Trophoblast cell (in vitro differentiated cells and primary cell): Measurements from ENCODE around the gene MBNL3.

Experiments used
- DNase-seq, 2 donors: peaks; one replicate each; pipeline ENCODE4 v3.0.0-alpha.2; 2016
- H2AFZ ChIP-seq: 2 replicates; pipeline ENCODE4 v1.6.1; 2013; ENCODE audit warnings: low read length, moderate library complexity, mild to moderate bottlenecking; ENCODE audit not compliant: insufficient read depth, poor library complexity
- H2AK5ac ChIP-seq: 2 replicates; pipeline ENCODE4 v1.6.1; 2013; ENCODE audit warnings: mild to moderate bottlenecking, low read length
- H2BK120ac ChIP-seq: 2 replicates; pipeline ENCODE4 v1.6.1; 2013; ENCODE audit warnings: low read length, mild to moderate bottlenecking, moderate library complexity; ENCODE audit not compliant: insufficient read depth, poor library complexity
- H2BK12ac ChIP-seq: 2 replicates; pipeline ENCODE4 v1.6.1; 2013; ENCODE audit warnings: mild to moderate bottlenecking, low read length, moderate library complexity
- H2BK5ac ChIP-seq: 2 replicates; pipeline ENCODE4 v1.6.1; 2013; ENCODE audit warnings: low read length, low read depth, moderate library complexity, mild to moderate bottlenecking; ENCODE audit not compliant: poor library complexity
- H3K14ac ChIP-seq: 2 replicates; pipeline ENCODE4 v1.6.1; 2013; ENCODE audit warnings: mild to moderate bottlenecking, low read length
- H3K18ac ChIP-seq: 2 replicates; pipeline ENCODE4 v1.6.1; 2013; ENCODE audit warnings: mild to moderate bottlenecking, low read length
- H3K23ac ChIP-seq: 2 replicates; pipeline ENCODE4 v1.6.1; 2013; ENCODE audit warnings: low read length
- H3K27ac ChIP-seq: 2 replicates; pipeline ENCODE4 v1.5.1; 2013; ENCODE audit warnings: low read depth, mild to moderate bottlenecking, inconsistent platforms, low read length, moderate library complexity
- H3K27me3 ChIP-seq: 2 replicates; pipeline ENCODE4 v1.6.1; 2013; ENCODE audit warnings: inconsistent platforms, mild to moderate bottlenecking, low read length, moderate library complexity; ENCODE audit not compliant: insufficient read depth
- H3K36me3 ChIP-seq, 2 experiments: 1 replicate in 1 of 2; 2 replicates in 1 of 2; pipeline ENCODE4 v1.6.1; 2013; ENCODE audit warnings: low read length in 2 of 2, mild to moderate bottlenecking in 2 of 2, moderate library complexity in 1 of 2; ENCODE audit not compliant: insufficient read depth in 2 of 2, control insufficient read depth in 1 of 2
- H3K4ac ChIP-seq: 2 replicates; pipeline ENCODE4 v1.6.1; 2013; ENCODE audit warnings: low read depth, mild to moderate bottlenecking, low read length, moderate library complexity
- H3K4me1 ChIP-seq, 2 experiments: 1 replicate in 1 of 2; 2 replicates in 1 of 2; pipeline ENCODE4 v1.6.1; 2013; ENCODE audit warnings: low read length in 2 of 2, mild to moderate bottlenecking in 2 of 2, moderate library complexity in 1 of 2; ENCODE audit not compliant: insufficient read depth in 2 of 2, control insufficient read depth in 1 of 2
- H3K4me2 ChIP-seq: 2 replicates; pipeline ENCODE4 v1.6.1; 2013; ENCODE audit warnings: inconsistent platforms, mild to moderate bottlenecking, low read length, moderate library complexity
- H3K4me3 ChIP-seq: 2 replicates; pipeline ENCODE4 v1.5.1; 2013; ENCODE audit warnings: mild to moderate bottlenecking, low read depth, low read length, inconsistent platforms
- H3K79me1 ChIP-seq: one replicate; pipeline ENCODE4 v1.6.1; 2013; ENCODE audit warnings: low read length
- H3K79me2 ChIP-seq: 2 replicates; pipeline ENCODE4 v1.6.1; 2013; ENCODE audit warnings: low read length, mild to moderate bottlenecking; ENCODE audit not compliant: control insufficient read depth, insufficient read depth, poor library complexity
- H3K9ac ChIP-seq: 2 replicates; pipeline ENCODE4 v1.6.1; 2013; ENCODE audit warnings: mild to moderate bottlenecking, low read length
- H3K9me3 ChIP-seq: 2 replicates; pipeline ENCODE4 v1.6.1; 2013; ENCODE audit warnings: low read depth, mild to moderate bottlenecking, control low read depth, inconsistent platforms, low read length; ENCODE audit not compliant: insufficient read depth
- H4K12ac ChIP-seq: 2 replicates; pipeline ENCODE4 v1.6.1; 2013; ENCODE audit warnings: low read depth, mild to moderate bottlenecking, low read length, moderate library complexity
- H4K8ac ChIP-seq: 2 replicates; pipeline ENCODE4 v1.6.1; 2013; ENCODE audit warnings: low read depth, mild to moderate bottlenecking, low read length, moderate library complexity
- H4K91ac ChIP-seq: one replicate; pipeline ENCODE4 v1.6.1; 2013; ENCODE audit warnings: low read depth, mild to moderate bottlenecking, low read length, moderate library complexity
- WGBS: extraction: QIAGEN DNeasy Blood & Tissue Kit; methylation state at CpG from one replicate; pipeline ENCODE4 v1.1.7; 2013; ENCODE audit warnings: missing lambda C conversion rate; ENCODE audit not compliant: insufficient read length, insufficient coverage; ENCODE audit errors: extremely low coverage; 5-methylcytosine and 5-hydroxymethylcytosine counted together

The MBNL3 gene

GRCh38 chrX:132389480-132389879, 99.4 kb downstream of the MBNL3 start:
- no CpG with 5 or more reads among the region's 2 CpGs for WGBS
- H2AK5ac ChIP-seq, result no peak overlapping the region
- no peak overlapping the region for H3K9ac ChIP-seq
- DNase-seq, result no peak
- H3K79me1 ChIP-seq, result no peaks in the 10 kb centered on the region
- no peak overlapping the region for H3K4me3 ChIP-seq
- H2BK120ac ChIP-seq, result no peak overlapping the region
- H3K36me3 ChIP-seq, result peaks cover 0 to 4% of the 10 kb centered on the region in 2 experiments
- H4K12ac ChIP-seq, result no peak overlapping the region
- no peak overlapping the region for H3K4ac ChIP-seq
- no peaks in the 10 kb centered on the region for H3K9me3 ChIP-seq
- H4K91ac ChIP-seq, result no peak overlapping the region
- H3K4me2 ChIP-seq, result no peak overlapping the region
- H3K14ac ChIP-seq, result no peak overlapping the region
- H3K4me1 ChIP-seq, result no peaks in the 10 kb centered on the region
- no peaks in the 10 kb centered on the region for H3K79me2 ChIP-seq
- no peak overlapping the region for H4K8ac ChIP-seq
- H2BK5ac ChIP-seq, result no peak overlapping the region
- no peak overlapping the region for H2AFZ ChIP-seq
- no peak overlapping the region for H3K27ac ChIP-seq
- H3K27me3 ChIP-seq, result no peaks in the 10 kb centered on the region
- no peak overlapping the region for H3K23ac ChIP-seq
- H2BK12ac ChIP-seq, result no peak overlapping the region
- H3K18ac ChIP-seq, result no peak overlapping the region

- WGBS, result no CpG with 5 or more reads among the region's 3 CpGs
- no peak for DNase-seq
- Histone ChIP-seq H3K79me1 (no peaks in the 10 kb centered on the region), H3K79me2 (no peaks in the 10 kb centered on the region), H3K4me1 (no peaks in the 10 kb centered on the region), H3K9ac (no peak overlapping the region), H4K12ac (no peak overlapping the region), H3K36me3 (peaks cover 2 to 4% of the 10 kb centered on the region in 2 experiments), H2BK120ac (no peak overlapping the region), H2AFZ (no peak overlapping the region), H4K8ac (no peak overlapping the region), H3K4me2 (no peak overlapping the region), H2BK5ac (no peak overlapping the region), H3K4ac (no peak overlapping the region), H3K4me3 (no peak overlapping the region), H3K23ac (no peak overlapping the region), H3K27me3 (no peaks in the 10 kb centered on the region), H4K91ac (no peak overlapping the region), H3K14ac (no peak overlapping the region), H3K9me3 (no peaks in the 10 kb centered on the region), H2BK12ac (no peak overlapping the region), H3K18ac (no peak overlapping the region), H2AK5ac (no peak overlapping the region), H3K27ac (no peak overlapping the region)
These were observed 100.5 kb downstream of the MBNL3 start for GRCh38 chrX:132388371-132388770.

- Histone ChIP-seq H3K18ac (no peak overlapping the region), H3K4ac (no peak overlapping the region), H2BK12ac (no peak overlapping the region), H3K9me3 (no peaks in the 10 kb centered on the region), H3K27me3 (no peaks in the 10 kb centered on the region), H3K4me2 (no peak overlapping the region), H3K9ac (no peak overlapping the region), H3K4me1 (peaks cover 0 to 1% of the 10 kb centered on the region in 2 experiments), H4K91ac (no peak overlapping the region), H3K27ac (no peak overlapping the region), H2AFZ (no peak overlapping the region), H3K14ac (no peak overlapping the region), H3K79me2 (no peaks in the 10 kb centered on the region), H3K79me1 (no peaks in the 10 kb centered on the region), H3K36me3 (peaks cover 2 to 4% of the 10 kb centered on the region in 2 experiments), H3K4me3 (no peak overlapping the region), H2BK120ac (no peak overlapping the region), H4K12ac (no peak overlapping the region), H2BK5ac (no peak overlapping the region), H2AK5ac (no peak overlapping the region), H4K8ac (no peak overlapping the region), H3K23ac (no peak overlapping the region)
- no peak for DNase-seq
- WGBS, result no CpG with 5 or more reads among the region's 2 CpGs
These were observed 104.5 kb downstream of the MBNL3 start for GRCh38 chrX:132384301-132384700.

- DNase-seq, result peak; percentile 15 to 56
- peaks cover 2 to 4% of the 10 kb centered on the region in 2 experiments for H3K36me3 ChIP-seq
- H3K27ac ChIP-seq, result no peak overlapping the region
- no peak overlapping the region for H3K18ac ChIP-seq
- no peak overlapping the region for H3K4me2 ChIP-seq
- H3K79me2 ChIP-seq, result no peaks in the 10 kb centered on the region
- no CpG with 5 or more reads among the region's 7 CpGs for WGBS
- H3K79me1 ChIP-seq, result no peaks in the 10 kb centered on the region
- no peak overlapping the region for H3K23ac ChIP-seq
- no peak overlapping the region for H4K8ac ChIP-seq
- no peaks in the 10 kb centered on the region for H3K27me3 ChIP-seq
- H3K9ac ChIP-seq, result no peak overlapping the region
- H2BK5ac ChIP-seq, result no peak overlapping the region
- H2AFZ ChIP-seq, result no peak overlapping the region
- no peaks in the 10 kb centered on the region for H3K9me3 ChIP-seq
- no peak overlapping the region for H4K91ac ChIP-seq
- peaks cover 0 to 1% of the 10 kb centered on the region in 2 experiments for H3K4me1 ChIP-seq
- no peak overlapping the region for H2BK12ac ChIP-seq
- H3K4me3 ChIP-seq, result no peak overlapping the region
- no peak overlapping the region for H3K4ac ChIP-seq
- H3K14ac ChIP-seq, result no peak overlapping the region
- no peak overlapping the region for H4K12ac ChIP-seq
- no peak overlapping the region for H2BK120ac ChIP-seq
- H2AK5ac ChIP-seq, result no peak overlapping the region
These were observed 106.8 kb downstream of the MBNL3 start for GRCh38 chrX:132382068-132382467.
